Dermis blood vessel endothelial cell (primary cell): ENCODE measurements around the gene LRP6. TPM values are rescaled to one million over a fixed set of nuclear protein-coding genes. Genes with fewer than 3 reads are reported as not detected.

ENCODE experiments used
- DNase-seq: peaks from one replicate; pipeline ENCODE4 v3.0.0; 2010
- total RNA-seq: library from RNA; depleted of rRNA; stranded (reverse); fragments of >200 nt; gene quantifications from 2 replicates; pipeline ENCODE4 v1.2.3, GENCODE V29; 2014

LRP6 gene
- total RNA-seq, 1 donor from 2014 or later, result 57.2 TPM

DNA sequence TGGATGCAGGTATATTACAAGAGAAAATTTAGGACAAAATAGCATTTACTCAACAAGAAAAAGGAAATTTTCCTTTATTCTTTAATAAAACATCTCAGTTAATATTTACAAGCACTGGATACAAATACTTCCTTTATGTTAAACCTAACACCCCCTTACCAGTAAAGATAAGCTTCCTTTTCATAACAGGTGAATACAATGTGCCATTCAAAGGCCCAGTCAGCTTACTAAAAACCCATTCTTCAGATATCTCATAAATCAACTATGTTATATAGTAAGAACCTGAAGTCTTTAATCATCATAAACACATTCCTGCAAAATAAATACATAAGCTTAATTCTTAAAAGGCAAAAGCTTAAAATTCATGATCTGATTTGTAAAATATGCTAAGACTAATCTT lies 52.6 kb downstream of the LRP6 start:
- peak; percentile 1 for DNase-seq

DNA sequence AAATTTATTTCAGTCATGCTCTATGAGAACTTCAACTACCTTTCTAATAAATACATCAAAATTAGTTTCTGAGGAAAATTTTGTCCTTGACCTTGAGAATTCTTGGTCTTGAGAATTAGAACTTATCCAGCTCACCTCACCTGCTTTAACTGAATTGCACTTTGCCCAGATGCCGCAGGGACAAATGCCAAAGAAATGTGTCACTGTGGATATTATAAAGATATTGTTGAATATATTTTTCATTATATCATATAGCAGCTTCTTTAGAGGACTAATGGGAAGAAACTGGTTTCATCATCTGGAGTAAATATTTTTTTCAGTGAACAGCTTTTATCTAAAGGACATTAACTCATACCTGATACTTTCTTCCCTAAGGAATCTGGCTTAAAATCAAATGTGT lies 54.1 kb downstream of the LRP6 start:
- no peak for DNase-seq

DNA sequence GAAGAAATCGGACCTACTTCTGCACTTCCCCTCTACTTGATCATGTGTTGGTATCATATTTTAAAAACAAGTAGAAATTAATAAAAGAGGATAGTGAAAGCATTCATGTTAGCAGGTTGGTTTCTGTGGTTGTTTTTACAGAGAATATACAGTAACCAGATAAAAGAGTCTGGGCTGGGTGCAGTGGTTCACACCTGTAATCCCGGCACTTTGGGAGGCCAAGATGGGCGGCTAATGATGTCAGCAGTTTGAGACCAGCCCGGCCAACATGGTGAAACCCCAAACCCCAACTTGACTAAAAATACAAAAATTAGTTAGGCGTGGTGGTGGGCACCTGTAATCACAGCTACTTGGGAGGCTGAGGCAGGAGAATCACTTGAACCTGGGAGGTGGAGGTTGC lies 55.9 kb downstream of the LRP6 start:
- no peak for DNase-seq

DNA sequence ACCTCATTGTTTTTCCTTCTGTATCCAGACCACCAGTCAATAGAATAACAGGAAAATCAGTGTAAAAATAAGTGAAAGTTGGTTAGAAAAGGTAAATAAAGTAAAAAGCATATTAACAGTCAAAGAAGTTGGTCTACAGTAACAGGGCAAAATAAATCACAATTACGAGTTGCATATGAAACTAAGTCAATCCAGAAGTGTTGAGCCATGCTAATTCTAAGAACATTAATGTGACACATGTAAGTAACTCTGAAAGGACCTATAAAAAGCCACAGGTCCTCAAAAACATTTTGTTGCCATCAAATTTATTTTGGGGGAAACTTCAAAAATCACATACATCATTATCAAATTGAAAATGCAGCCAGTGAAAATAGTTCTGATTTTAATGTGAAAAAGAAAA lies 56.4 kb downstream of the LRP6 start:
- no peak for DNase-seq

DNA sequence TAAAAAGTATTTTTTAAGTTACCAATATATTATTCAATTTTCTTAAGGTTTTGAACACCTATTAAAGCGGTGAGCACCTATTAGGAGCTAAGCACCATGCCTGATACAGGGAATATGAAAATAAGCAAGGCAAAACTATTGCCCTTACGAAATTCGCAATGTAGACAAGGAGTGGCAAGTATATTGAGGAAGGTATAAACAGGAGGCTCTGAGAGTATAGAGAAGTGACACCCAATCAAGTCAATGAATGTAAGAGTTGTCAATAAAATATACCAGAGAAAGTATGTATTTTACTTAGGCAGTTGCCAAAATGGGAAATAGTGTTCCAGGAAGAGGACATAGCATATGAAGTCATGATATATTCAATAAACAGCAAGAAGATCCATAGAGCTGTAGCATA lies 57.2 kb downstream of the LRP6 start:
- DNase-seq, result no peak

DNA sequence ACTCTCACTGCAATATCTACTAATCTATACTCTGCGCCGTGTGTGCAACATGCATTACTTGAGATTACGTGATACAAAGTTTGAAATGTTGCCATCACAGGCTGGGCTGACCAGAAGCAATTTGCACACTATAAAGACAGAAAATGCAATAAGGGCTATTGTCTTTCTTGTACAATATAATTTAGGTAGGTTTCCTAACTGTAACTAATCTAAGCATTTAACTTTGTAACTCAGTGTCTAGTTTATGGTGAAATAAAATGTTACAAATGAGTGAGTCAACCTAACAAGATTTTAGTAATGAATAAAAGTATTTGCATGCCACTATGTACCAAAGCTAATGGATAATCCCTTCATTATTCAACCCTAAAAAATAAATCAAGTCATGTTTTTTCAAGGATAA lies 57.8 kb downstream of the LRP6 start:
- DNase-seq, result no peak

DNA sequence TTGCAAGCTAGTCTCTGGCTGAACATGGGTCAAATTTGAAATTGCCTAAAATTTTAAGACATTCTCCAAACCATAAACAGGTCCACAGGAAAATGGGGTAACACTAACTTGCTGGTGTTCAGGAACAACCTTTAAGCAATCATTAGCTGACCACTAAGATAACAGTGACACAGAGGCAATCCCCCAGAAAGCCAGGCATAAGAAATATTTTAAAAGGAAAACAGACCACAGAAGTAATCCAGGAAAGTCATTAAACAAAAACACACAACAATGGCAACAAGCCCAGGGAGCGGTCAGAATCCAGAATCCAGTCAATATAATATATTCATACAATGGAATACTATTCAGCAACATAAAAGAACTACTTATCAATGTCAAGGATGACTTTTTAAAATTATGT lies 59.1 kb downstream of the LRP6 start:
- no peak for DNase-seq

DNA sequence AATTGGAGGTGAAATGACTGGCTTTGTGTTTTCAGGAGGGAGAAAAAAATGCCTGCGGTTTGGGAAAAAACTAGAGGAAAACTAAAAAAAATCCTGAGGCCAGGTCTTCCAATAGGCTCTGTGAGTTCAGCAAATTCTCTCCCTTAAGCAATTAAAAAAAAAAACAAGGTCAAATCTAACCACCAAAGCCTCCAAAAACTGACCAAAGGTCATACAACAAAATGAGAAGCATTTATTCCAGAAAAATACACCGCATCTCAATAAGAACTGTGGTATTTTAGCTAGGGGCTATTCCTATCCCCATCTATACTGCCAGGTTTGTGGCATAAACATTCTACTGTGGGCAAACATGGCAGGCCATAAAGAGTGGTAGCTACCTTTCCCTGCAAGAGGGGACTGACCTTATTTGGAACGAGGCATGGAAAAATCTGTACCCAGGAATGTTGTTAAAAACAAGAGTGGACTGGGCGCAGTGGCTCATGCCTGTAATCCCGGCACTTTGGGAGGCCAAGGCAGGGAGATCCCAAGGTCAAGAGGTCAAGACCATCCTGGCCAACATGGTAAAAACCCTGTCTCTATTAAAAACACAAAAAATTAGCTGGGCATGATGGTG lies 60.0 kb downstream of the LRP6 start:
- DNase-seq, result no peak

DNA sequence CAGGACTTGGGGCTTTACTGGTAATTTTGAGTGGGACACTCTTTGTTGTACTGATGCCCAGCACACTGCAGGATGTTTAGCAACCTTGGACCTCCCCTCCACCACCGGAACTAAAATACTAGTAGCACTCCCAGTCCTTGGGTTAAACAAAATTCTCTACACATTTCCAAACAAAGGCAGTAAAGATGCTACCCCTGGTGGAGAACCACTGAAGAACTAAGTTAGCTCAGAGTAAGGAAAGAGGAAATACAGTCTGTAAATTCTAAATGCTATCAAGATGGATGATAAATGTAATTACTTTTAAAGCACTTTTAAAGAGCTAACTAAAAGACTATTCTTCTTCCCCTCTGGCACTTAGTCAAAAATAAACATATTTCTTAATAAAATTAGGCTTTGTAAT lies 64.1 kb downstream of the LRP6 start:
- no peak for DNase-seq

DNA sequence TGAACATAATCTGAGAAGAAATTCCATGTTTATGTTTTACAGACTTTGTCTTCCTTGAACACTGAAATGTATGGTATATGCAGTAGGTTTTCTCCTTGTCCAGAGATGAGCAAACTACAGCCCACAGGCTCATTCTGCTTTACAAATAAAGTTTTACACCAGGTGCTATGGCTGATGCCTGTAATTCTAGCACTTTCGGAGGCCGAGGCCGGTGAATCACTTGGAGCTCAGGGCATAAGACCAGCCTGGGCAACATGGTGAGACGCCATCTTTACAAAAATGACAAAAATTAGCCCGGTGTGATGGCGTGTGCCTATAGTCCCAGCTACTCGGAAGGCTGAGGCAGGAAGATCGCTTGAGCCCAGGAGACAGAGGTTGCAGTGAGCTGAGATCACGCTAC lies 64.7 kb downstream of the LRP6 start:
- DNase-seq, result no peak

DNA sequence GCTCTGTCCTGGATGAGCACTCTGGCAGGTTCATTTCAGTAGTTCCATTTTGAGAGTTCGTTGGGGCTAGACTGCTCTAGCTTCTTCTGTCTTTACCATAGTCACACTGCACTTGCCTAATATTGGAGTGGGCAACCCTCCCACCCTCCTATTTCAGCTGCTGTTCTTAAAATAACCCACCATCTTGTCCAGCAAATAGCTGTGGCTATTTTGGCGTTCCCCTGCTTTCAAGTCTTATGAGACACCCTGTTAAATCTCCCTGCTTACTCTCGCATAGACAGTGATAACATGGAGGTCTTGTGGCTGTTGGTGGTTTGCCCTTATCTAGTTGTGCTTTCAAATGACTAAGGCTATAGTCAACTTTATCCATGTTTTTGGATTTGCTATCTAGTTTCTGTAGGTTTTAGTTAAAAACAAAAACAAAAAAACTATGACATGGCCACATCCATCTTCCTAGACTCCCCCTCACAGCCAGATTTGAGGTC lies 65.5 kb downstream of the LRP6 start:
- DNase-seq, result no peak

DNA sequence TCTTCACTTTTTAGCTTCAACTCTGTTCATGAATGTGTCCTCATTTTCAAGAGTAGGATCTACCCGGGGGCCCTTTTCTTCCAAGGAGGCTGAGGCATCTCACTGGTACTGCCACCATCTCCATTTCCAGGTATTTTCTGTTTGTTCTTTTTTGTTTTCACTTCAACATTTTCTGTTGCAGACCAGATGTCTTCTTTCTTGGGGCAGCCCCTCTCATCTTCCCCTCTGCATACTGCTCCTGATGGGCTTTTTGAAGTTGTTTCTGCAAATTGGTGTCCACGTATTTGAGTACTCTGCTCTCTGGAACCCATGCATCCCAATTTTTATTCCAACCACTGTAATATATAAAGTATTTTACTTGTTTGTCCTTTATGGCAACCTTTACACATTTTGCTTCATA lies 66.5 kb downstream of the LRP6 start:
- DNase-seq, result no peak

DNA sequence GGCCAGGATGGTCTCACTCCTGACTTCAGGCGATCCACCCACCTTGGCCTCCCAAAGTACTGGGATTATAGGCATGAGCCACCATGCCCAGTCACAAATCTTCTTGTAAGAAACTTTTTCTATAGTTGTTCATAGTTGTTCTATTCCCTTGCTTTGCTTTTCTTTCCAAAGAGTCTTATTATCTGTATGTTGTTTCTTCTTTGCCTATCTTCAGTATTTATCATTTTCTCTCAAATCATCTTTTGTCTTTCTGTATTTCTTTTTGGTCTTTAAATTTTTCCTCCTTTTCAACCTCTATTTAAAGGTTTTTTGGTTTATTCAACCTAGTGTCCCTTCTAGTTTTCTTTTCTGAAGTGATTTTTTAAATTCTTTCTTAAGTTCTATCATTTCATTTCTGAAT lies 68.7 kb downstream of the LRP6 start:
- DNase-seq, result no peak

DNA sequence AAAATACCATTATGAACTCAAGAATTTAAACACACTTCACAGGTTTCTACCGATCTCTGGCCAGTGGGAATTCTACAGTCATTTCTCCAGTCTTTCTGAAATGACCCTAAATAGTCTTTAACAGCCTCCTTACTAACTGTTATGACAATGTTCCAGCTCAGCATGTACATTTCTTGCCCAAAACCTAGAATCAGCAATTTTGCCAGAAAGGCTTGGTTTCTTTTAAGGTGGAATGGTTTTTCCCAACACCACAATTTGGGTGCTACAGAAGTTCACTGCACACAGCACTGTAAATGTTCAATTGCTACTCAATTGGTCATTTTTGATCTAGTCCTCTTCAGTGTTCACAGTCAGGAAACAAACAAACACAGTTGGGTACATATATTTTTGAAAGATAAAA lies 69.7 kb downstream of the LRP6 start:
- DNase-seq, result no peak

DNA sequence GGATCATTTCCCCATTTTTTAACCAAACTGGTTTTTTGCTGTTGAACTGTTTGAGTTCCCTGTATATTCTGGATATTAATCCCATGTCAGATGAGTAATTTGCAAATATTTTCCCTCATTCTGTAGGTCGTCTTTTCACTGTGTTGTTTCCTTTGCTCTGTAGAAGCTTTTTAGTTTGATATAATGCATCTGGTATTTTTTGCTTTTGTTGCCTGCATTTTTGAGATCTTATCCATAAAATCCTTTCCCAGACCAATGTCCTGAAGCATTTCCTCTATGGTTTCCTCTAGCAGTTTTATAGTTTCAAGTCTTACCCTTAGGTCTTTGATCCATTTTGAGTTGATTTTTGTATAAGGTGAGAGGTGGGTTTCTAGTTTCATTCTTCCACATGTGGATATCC lies 71.3 kb downstream of the LRP6 start:
- peak; percentile 15 for DNase-seq

DNA sequence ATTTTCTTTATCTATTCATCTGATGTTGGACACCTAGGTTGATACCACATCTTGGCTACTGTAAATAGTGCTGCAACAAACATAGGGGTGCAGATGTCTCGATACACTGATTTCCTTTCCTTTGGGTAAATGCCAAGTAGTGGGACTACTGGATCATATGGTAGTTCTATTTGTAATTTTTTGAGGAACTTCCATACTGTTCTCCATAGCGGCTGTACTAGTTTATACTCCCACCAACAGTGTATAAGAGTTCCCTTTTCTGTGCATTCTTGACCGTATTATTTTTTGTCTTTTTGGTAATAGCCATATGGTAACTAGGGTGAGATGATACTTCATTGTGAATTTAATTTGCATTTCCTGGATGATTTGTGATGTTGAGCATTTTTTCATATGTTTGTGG lies 71.8 kb downstream of the LRP6 start:
- no peak for DNase-seq

DNA sequence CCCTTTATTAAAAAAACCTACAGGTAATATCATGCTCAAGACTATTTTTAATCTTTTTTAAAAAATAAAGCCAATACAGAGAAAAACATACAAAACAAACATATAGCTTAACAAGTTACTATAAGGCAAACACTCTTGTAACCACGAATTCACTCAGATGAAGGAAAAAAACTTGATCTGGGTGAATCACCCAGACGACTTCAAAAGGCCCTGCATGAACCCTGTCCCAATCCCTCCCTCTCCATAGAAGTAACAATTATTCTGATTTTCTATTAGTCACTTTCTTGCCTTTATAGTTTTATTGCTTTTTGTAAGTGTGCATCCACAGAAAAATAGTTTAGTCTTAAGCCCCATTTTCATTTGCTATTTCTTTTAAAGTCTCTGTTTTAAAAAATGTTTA lies 72.6 kb downstream of the LRP6 start:
- no peak for DNase-seq

DNA sequence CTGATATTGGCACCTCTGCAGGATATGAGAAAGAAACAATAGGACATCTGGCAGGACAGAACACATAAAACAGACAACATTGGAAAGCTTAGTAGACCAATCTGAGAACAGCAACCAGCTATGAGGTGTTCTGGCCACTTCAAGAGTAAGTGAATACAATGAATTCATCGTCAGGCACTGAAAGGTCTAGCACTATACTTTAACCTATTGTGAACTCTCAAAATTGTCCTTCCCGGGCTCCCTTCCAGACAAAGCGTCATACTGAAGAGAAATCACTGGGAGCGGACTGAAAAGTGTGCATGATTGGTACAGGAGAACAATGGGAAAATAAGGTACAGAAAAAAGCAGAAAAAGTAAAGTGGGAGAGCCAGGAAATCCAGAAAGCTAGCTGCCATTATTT lies 75.8 kb downstream of the LRP6 start:
- DNase-seq, result peak; percentile 46

DNA sequence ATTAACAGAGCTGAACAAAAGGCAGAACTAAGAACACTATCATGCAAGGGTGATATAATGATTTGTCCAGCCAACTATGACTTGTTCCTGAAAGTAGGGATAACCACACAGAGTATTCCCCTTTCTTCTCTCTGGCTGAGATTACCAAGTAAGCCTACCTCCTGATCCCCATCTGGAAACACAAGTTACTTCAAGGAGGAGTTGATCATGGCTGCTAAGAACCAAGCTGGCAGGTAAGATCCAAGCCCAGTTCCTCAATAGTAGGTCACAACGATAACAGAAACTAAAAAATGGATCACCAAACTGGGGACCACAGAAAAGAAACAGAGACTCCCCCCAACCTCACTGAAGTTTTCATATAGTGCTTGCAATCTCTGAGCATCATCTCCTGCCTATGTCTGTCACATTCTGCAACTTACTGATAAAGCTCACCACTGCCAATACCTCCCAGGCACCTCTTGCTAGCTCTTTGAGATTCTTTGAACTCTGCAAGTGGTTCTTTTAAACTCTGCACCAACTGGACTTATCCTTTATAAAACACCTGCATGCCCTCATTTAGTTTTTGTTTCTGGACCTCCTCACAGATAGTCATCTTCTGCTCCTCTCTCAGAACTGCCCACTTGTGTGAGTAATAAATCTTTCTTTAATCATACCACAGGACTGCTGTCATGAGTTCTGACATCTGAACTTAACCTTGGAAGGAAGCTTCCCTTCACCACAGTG lies 76.6 kb downstream of the LRP6 start:
- DNase-seq, result no peak

DNA sequence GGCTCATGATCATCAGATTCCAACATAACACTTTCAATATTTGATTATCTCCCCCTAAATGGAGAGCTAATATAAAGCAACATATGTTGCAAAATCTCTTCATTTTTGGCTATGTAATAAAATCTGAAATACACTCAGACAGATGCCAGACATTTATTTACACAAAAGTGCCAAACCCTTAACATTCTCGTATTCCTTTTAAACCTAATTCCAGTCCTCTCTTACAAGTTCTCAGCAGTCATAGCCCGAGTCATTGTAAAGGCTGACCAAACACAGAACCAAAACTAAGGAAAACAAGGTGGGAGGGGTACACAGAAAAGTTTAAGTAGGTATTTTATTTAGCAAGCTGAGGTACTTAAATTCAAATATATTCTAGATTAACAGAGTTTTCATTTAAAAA lies 81.4 kb downstream of the LRP6 start:
- DNase-seq, result no peak

DNA sequence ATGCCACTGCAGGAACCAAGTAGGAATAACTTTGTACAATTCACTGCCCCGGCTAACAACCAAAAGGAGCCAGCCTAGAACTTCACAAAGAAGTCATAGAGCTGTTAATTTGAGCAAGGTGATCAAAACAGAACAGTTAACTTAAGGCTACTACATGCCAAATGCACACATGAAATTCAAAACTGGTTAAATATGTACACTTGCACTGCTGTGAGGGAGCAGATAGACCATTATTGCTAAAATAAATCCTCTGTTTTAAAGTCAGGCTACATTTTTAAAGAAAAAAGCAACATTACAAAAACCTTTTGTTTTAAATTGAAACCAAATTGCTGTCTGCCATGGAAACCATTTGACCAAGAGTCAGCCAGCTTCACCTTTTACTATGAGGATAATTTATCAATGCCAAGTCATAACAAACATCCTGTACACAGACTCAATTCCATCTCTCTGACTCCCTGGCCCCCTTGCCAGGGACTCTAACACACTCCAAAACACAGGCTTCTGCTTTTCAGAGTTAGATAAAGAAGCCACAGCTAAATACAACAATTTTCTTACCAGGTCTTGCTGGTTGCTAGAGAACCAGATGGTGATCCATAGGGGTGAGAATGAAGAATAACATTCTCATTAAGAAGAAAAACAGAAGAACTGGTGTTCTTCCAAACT lies 84.0 kb downstream of the LRP6 start:
- peak; percentile 38 for DNase-seq

DNA sequence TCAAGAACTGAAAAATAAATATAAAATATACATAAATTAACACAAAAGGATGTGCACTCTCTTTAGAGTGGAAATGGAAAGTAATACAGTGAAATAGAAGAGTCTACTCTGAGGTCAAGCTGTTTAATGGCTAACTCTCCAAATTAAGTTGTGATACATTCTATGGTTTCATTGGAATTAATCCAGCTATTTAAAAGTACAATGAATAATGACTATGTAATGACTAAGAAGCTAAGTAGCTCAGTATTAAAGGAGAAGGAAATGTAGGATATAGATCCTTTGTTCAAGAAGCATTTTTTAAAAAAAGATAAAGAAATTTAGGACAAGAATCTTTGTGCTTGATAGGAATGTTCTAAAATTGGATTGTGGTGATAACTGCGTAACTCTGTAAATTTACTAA lies 85.3 kb downstream of the LRP6 start:
- peak; percentile 47 for DNase-seq

DNA sequence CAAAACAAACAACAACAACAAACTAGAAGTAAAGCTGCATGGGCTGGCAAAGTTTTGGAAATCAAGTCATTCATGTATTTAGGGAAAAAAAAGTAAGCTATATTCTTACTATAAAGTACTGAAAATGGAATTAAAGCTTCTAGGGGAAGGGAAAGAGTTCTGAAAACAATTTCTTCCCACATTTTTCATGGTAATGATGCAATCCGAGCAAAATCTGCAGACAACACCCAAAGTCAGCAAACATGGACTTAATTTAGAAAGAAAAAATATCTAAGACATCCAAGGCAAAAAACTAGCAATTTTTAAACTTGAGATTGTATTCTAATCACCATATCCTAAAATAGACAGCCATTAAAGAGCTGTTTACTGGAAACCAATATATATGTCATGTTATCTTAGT lies 86.3 kb downstream of the LRP6 start:
- no peak for DNase-seq

DNA sequence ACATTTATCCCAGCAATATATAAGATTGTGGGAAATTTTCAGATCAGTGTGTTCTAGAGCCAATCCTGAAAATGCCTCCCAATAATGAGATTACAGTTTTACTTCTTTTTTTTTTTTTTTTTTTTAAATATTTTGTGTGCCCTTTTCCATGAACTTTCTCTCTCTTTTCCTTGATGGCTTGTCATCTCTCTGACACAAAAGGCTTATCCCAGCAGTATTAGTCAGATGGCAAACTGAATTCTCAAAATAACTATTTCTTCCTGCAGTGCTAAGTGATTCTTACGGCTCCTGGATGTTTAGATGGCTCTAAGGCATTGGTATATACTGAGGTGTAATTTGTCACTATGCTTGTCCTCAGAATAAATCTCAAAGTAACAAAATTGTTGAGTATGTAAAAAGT lies 86.7 kb downstream of the LRP6 start:
- no peak for DNase-seq
